GM23248 (cell line): ENCODE measurements around the gene C1orf174. TPM values are rescaled to one million over a fixed set of nuclear protein-coding genes. Genes with fewer than 3 reads are reported as not detected.

ENCODE experiments used
- DNase-seq: peaks from one replicate; pipeline ENCODE4 v3.0.0-alpha.2; 2015
- H2AFZ ChIP-seq: fragments of 200-600 bp; sonication (generic); 2 replicates; pipeline ENCODE4 v1.6.1; 2016; ENCODE audit warnings: antibody characterized with exemption
- H3F3A ChIP-seq: fragments of 200-600 bp; sonication (generic); 2 replicates; pipeline ENCODE4 v1.6.1; 2016; ENCODE audit warnings: mild to moderate bottlenecking, antibody characterized with exemption, mixed run types; ENCODE audit not compliant: insufficient read depth
- H3K27ac ChIP-seq: fragments of 200-600 bp; sonication (generic); 2 replicates; pipeline ENCODE4 v1.5.1; 2016; ENCODE audit warnings: mild to moderate bottlenecking
- H3K27me3 ChIP-seq: fragments of 200-600 bp; sonication (generic); replicated peaks from 2 replicates; pipeline ENCODE4 v1.6.1; 2016; ENCODE audit warnings: mild to moderate bottlenecking; ENCODE audit not compliant: insufficient read depth
- H3K36me3 ChIP-seq: fragments of 200-600 bp; sonication (generic); 2 replicates; pipeline ENCODE4 v1.6.1; 2016; ENCODE audit warnings: low read depth, mild to moderate bottlenecking
- H3K4me1 ChIP-seq: fragments of 200-600 bp; sonication (generic); 2 replicates; pipeline ENCODE4 v1.6.1; 2016; ENCODE audit warnings: mild to moderate bottlenecking; ENCODE audit not compliant: insufficient read depth
- H3K4me2 ChIP-seq: fragments of 200-600 bp; sonication (generic); one replicate; pipeline ENCODE4 v1.6.1; 2016; ENCODE audit warnings: mild to moderate bottlenecking; ENCODE audit not compliant: unreplicated experiment
- H3K4me3 ChIP-seq: fragments of 200-600 bp; sonication (generic); 2 replicates; pipeline ENCODE4 v1.5.1; 2016; ENCODE audit warnings: mild to moderate bottlenecking
- H3K79me2 ChIP-seq: fragments of 200-600 bp; sonication (generic); 2 replicates; pipeline ENCODE4 v1.6.1; 2016; ENCODE audit warnings: mild to moderate bottlenecking; ENCODE audit not compliant: insufficient read depth
- H3K9ac ChIP-seq: fragments of 200-600 bp; sonication (generic); 2 replicates; pipeline ENCODE4 v1.6.1; 2016; ENCODE audit warnings: mild to moderate bottlenecking
- H3K9me2 ChIP-seq: fragments of 200-600 bp; sonication (generic); 2 replicates; pipeline ENCODE4 v1.6.1; 2016; ENCODE audit warnings: mixed run types, mild to moderate bottlenecking, moderate library complexity; ENCODE audit not compliant: insufficient read depth
- H3K9me3 ChIP-seq: fragments of 200-600 bp; sonication (generic); one replicate; pipeline ENCODE4 v1.6.1; 2017; ENCODE audit warnings: low read depth
- H4K20me1 ChIP-seq: fragments of 200-600 bp; sonication (generic); 2 replicates; pipeline ENCODE4 v1.6.0; 2016; ENCODE audit not compliant: insufficient read depth
- EZH2 ChIP-seq: fragments of 200-600 bp; sonication (generic); IDR thresholded peaks from 2 replicates; pipeline ENCODE4 v1.6.1; 2018; ENCODE audit warnings: antibody characterized with exemption, mild to moderate bottlenecking; ENCODE audit not compliant: insufficient read depth, poor library complexity, severe bottlenecking
- EZH2phosphoT487 ChIP-seq: fragments of 200-600 bp; sonication (generic); IDR thresholded peaks from 2 replicates; pipeline ENCODE4 v1.6.1; 2018; ENCODE audit warnings: antibody characterized with exemption, moderate library complexity, mild to moderate bottlenecking, low read depth; ENCODE audit not compliant: insufficient read depth
- WGBS, 2 experiments: methylation state at CpG; one replicate each; pipeline ENCODE4 v1.1.6; 2015 to 2017; ENCODE audit warnings: low lambda C conversion rate in 2 of 2, low coverage in 1 of 2; ENCODE audit errors: missing lambda C conversion rate in 2 of 2; 5-methylcytosine and 5-hydroxymethylcytosine counted together
- in situ Hi-C: fragments of 300-500 bp; cut with MboI; formaldehyde crosslinking; loops from 2 replicates; pipeline ENCODE4 v1.15.0; 2020
- polyA plus RNA-seq: library from polyadenylated mRNA; unstranded; fragments of >200 nt; fragmentation: Nextera tagmentation; extraction: Ambion mirVana; gene quantifications from 2 replicates; pipeline ENCODE4 v1.2.1, GENCODE V29; 2016
- total RNA-seq: library from RNA; depleted of rRNA; stranded (reverse); fragments of >200 nt; shearing (Covaris generic); gene quantifications from 2 replicates; pipeline ENCODE4 v1.2.3, GENCODE V29; 2014; rRNA removed

The C1orf174 gene
- total and polyA plus RNA-seq, 2 experiments from 2014 or later, result 33.2 to 36.9 TPM

- TF ChIP-seq EZH2phosphoT487, result no peak
- TF ChIP-seq EZH2, result no peak
- 63 to 68% methylated on average over 6 of the region's 6 CpGs for WGBS, 2 experiments
- Histone ChIP-seq H3F3A (no peaks in the 10 kb centered on the region), H3K4me1 (no peaks in the 10 kb centered on the region), H3K27ac (no peak overlapping the region), H3K9ac (no peak overlapping the region), H3K79me2 (peaks cover 9% of the 10 kb centered on the region; the same call in 1 of the 2 replicates), H2AFZ (no peak overlapping the region), H3K4me2 (no peak overlapping the region), H3K36me3 (peaks cover 18% of the 10 kb centered on the region), H4K20me1 (no peaks in the 10 kb centered on the region), H3K4me3 (no peak overlapping the region), H3K27me3 (no peaks in the 10 kb centered on the region), H3K9me3 (no peaks in the 10 kb centered on the region), H3K9me2 (no peaks in the 10 kb centered on the region)
- DNase-seq, result no peak
- in situ Hi-C loops, result no loop called here
Observed at GRCh38 chr1:3847081-3847480, 53.0 kb downstream of the C1orf174 start.

DNA sequence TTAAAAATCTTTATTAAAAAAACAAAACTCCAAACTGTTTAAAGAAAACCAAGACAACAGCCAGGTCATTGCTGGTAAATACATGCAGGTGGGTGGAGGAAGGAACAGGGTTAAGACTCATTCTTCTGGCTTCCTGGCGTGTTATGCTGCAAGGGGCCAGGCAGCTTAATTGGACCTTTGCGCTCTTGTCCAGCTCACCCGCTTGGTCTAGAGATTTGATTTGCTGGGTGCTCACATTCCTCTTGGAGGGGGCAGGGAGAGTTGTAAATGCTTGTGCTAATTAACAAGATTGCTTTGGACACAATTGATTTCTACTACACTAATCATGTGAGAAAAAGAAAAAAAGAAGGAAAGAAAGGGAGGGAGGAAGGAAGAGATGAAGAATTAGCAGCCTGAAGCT lies 53.5 kb downstream of the C1orf174 start:
- Histone ChIP-seq H3K27me3 (no peaks in the 10 kb centered on the region), H3K9ac (no peak overlapping the region), H3K27ac (no peak overlapping the region), H3K9me3 (no peaks in the 10 kb centered on the region), H2AFZ (no peak overlapping the region), H3K4me1 (no peaks in the 10 kb centered on the region), H3K4me3 (no peak overlapping the region), H3K4me2 (no peak overlapping the region), H3K9me2 (no peaks in the 10 kb centered on the region), H3F3A (no peaks in the 10 kb centered on the region), H3K79me2 (peaks cover 4% of the 10 kb centered on the region; the same call in 1 of the 2 replicates), H3K36me3 (peaks cover 18% of the 10 kb centered on the region), H4K20me1 (no peaks in the 10 kb centered on the region)
- TF ChIP-seq EZH2phosphoT487, result no peak
- TF ChIP-seq EZH2, result no peak
- in situ Hi-C loops, result no loop called here
- DNase-seq, result no peak
- WGBS, 2 experiments, result 97 to 100% methylated on average over 3 of the region's 3 CpGs

DNA sequence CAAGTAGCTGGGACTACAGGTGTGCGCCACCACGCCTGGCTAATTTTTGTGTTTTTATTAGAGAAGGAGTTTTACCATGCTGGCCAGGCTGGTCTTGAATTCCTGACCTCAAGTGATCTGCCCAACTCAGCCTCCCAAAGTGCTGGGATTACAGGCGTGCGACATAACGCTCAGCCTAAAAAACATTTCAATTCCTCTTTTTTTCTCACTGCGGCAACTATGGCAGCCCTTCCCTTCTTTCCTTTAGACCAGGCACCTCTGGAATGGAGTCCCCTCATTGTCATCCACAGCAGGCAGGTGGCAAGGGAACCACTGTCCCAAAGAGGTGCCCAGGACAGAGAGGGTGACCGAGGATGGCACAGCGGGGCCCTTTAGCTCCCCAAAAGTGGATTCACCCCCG lies 57.2 kb downstream of the C1orf174 start:
- Histone ChIP-seq H3F3A (no peaks in the 10 kb centered on the region), H4K20me1 (no peaks in the 10 kb centered on the region), H3K27ac (no peak overlapping the region), H3K4me2 (no peak overlapping the region), H3K4me3 (no peak overlapping the region), H2AFZ (no peak overlapping the region), H3K4me1 (no peaks in the 10 kb centered on the region), H3K79me2 (no peaks in the 10 kb centered on the region), H3K9me2 (no peaks in the 10 kb centered on the region), H3K9ac (no peak overlapping the region), H3K9me3 (no peaks in the 10 kb centered on the region), H3K27me3 (no peaks in the 10 kb centered on the region), H3K36me3 (peaks cover 21% of the 10 kb centered on the region)
- DNase-seq, result no peak
- in situ Hi-C loops, result no loop called here
- WGBS, 2 experiments, result 88 to 92% methylated on average over 9 of the region's 9 CpGs
- TF ChIP-seq EZH2 (no peak), EZH2phosphoT487 (no peak)

DNA sequence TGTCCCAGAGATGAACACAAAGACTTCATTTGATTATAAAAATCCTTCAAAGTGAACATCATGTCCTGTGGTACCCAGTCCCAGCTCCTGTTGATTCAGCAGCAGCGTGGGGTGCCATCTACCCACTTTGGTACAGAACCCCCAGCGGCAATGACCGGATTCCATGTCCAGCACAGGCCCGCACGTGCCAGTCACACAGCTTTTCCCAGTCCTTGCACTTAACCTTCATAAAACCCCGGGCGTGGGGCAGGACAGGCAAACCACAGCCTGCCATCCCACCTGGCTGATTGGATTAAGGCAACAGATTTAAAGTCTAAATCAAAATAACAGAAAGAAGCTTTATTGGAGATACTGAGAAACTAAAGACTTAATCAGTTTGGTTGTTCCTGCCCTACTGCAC lies 58.6 kb downstream of the C1orf174 start:
- Histone ChIP-seq H2AFZ (no peak overlapping the region), H4K20me1 (no peaks in the 10 kb centered on the region), H3K27me3 (no peaks in the 10 kb centered on the region), H3K4me2 (no peak overlapping the region), H3K27ac (no peak overlapping the region), H3K9ac (no peak overlapping the region), H3K4me3 (no peak overlapping the region), H3K79me2 (no peaks in the 10 kb centered on the region), H3K36me3 (peaks cover 23% of the 10 kb centered on the region), H3F3A (no peaks in the 10 kb centered on the region), H3K9me3 (no peaks in the 10 kb centered on the region), H3K9me2 (no peaks in the 10 kb centered on the region), H3K4me1 (no peaks in the 10 kb centered on the region)
- in situ Hi-C loops, result no loop called here
- TF ChIP-seq EZH2, result no peak
- no peak for TF ChIP-seq EZH2phosphoT487
- no peak for DNase-seq
- 96 to 99% methylated on average over 7 of the region's 7 CpGs for WGBS, 2 experiments

Other genes starting within 250 kb of the C1orf174 start
- gene TP73, start 247.8 kb downstream of the C1orf174 start, total RNA-seq, result not detected in 2 replicates
- gene TP73, start 247.8 kb downstream of the C1orf174 start, polyA plus RNA-seq, result 0.08 TPM in 1 of 2 replicates, not detected in the other
- gene CCDC27, start 147.8 kb downstream of the C1orf174 start, total RNA-seq, result not detected in 2 replicates
- not detected in 2 replicates for gene CCDC27, start 147.8 kb downstream of the C1orf174 start, polyA plus RNA-seq
- gene SMIM1, start 127.5 kb downstream of the C1orf174 start, total RNA-seq, result not detected in 2 replicates
- gene SMIM1, start 127.5 kb downstream of the C1orf174 start, polyA plus RNA-seq, result not detected in 2 replicates
- gene LRRC47, start 103.8 kb downstream of the C1orf174 start, total RNA-seq, result 32.2 and 41.9 TPM in 2 replicates
- 15.1 and 17.8 TPM in 2 replicates for gene LRRC47, start 103.8 kb downstream of the C1orf174 start, polyA plus RNA-seq
- 12.3 and 14.8 TPM in 2 replicates for gene CEP104, start 43.1 kb downstream of the C1orf174 start, total RNA-seq
- 24.7 and 29.8 TPM in 2 replicates for gene CEP104, start 43.1 kb downstream of the C1orf174 start, polyA plus RNA-seq
- 6.4 and 18.3 TPM in 2 replicates for gene DFFB, start 42.8 kb downstream of the C1orf174 start, total RNA-seq
- gene DFFB, start 42.8 kb downstream of the C1orf174 start, polyA plus RNA-seq, result 2.4 and 3.2 TPM in 2 replicates